GM21390 (cell line): ENCODE measurements around the gene HEYL.

Source experiments
- ATAC-seq: cut with Tn5 transposase; IDR thresholded peaks from one replicate; pipeline ENCODE4 v1.9.1; 2021; ENCODE audit not compliant: unreplicated experiment

HEYL gene

GRCh38 chr1:39668111-39668510 is 28.7 kb upstream of the HEYL start:
- ATAC-seq = no peak

GRCh38 chr1:39666772-39667171 is 27.3 kb upstream of the HEYL start:
- ATAC-seq = peak; percentile 81

- ATAC-seq = no peak
Measured at GRCh38 chr1:39663559-39663958, 24.1 kb upstream of the HEYL start.

- no peak for ATAC-seq
Measured at GRCh38 chr1:39662861-39663260, 23.4 kb upstream of the HEYL start.

GRCh38 chr1:39659538-39659937 is 20.1 kb upstream of the HEYL start:
- no peak for ATAC-seq

GRCh38 chr1:39659110-39659509 is 19.7 kb upstream of the HEYL start:
- no peak for ATAC-seq

GRCh38 chr1:39657923-39658485 is 18.6 kb upstream of the HEYL start:
- no peak for ATAC-seq

GRCh38 chr1:39657402-39657801 is 18.0 kb upstream of the HEYL start:
- ATAC-seq = no peak

GRCh38 chr1:39656391-39656790 is 16.9 kb upstream of the HEYL start:
- ATAC-seq = no peak

- ATAC-seq = no peak
Measured at GRCh38 chr1:39655578-39656268, 16.3 kb upstream of the HEYL start.

GRCh38 chr1:39654291-39654690 is 14.8 kb upstream of the HEYL start:
- ATAC-seq = no peak

- no peak for ATAC-seq
Measured at GRCh38 chr1:39653546-39654031, 14.1 kb upstream of the HEYL start.

- ATAC-seq = no peak
Measured at GRCh38 chr1:39652554-39652953, 13.1 kb upstream of the HEYL start.

- no peak for ATAC-seq
Measured at GRCh38 chr1:39652105-39652504, 12.7 kb upstream of the HEYL start.

- ATAC-seq = no peak
Measured at GRCh38 chr1:39650431-39650830, 11.0 kb upstream of the HEYL start.

- no peak for ATAC-seq
Measured at GRCh38 chr1:39649636-39650185, 10.3 kb upstream of the HEYL start.

GRCh38 chr1:39648496-39648895 is 9.1 kb upstream of the HEYL start:
- ATAC-seq = no peak

GRCh38 chr1:39647247-39647646 is 7.8 kb upstream of the HEYL start:
- no peak for ATAC-seq

GRCh38 chr1:39646232-39647081 is 7.0 kb upstream of the HEYL start:
- no peak for ATAC-seq

GRCh38 chr1:39645411-39646043 is 6.1 kb upstream of the HEYL start:
- ATAC-seq = no peak

- ATAC-seq = no peak
Measured at GRCh38 chr1:39643705-39644104, 4.3 kb upstream of the HEYL start.
